ENCODE measurements around the gene CAPN10. TPM values are rescaled to one million over a fixed set of nuclear protein-coding genes. Genes with fewer than 3 reads are reported as not detected.

CAPN10 gene
- total RNA-seq, 1 experiment from 2014 or later, result 61.3 TPM

DNA sequence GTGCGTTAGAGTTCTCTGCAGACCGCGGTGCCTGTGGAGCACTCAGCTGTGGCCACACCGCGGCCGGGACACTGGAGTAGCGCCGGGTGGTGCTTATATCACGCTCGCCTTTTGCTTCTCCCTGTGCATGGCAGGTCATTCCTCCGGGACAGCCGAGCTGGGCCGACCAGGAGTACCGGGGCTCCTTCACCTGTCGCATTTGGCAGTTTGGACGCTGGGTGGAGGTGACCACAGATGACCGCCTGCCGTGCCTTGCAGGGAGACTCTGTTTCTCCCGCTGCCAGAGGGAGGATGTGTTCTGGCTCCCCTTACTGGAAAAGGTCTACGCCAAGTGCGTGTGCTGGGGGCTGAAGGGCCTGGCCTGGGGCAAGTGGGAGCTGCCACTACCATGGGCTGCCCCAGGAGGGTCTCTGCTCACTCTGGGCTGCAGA is 4.2 kb downstream of the CAPN10 start (continued):
- TF ChIP-seq, protein P1, sequence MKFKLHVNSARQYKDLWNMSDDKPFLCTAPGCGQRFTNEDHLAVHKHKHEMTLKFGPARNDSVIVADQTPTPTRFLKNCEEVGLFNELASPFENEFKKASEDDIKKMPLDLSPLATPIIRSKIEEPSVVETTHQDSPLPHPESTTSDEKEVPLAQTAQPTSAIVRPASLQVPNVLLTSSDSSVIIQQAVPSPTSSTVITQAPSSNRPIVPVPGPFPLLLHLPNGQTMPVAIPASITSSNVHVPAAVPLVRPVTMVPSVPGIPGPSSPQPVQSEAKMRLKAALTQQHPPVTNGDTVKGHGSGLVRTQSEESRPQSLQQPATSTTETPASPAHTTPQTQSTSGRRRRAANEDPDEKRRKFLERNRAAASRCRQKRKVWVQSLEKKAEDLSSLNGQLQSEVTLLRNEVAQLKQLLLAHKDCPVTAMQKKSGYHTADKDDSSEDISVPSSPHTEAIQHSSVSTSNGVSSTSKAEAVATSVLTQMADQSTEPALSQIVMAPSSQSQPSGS (CRISPR knock-in tag; IDR thresholded peaks at IDR 0.05; ENCODE audit: borderline replicate concordance, low read depth), result no peak
- no peak for TF ChIP-seq FOXP1 (CRISPR knock-in tag; IDR thresholded peaks at IDR 0.05; ENCODE audit: borderline replicate concordance)
- TF ChIP-seq NR2C2 (CRISPR knock-in tag; IDR thresholded peaks at IDR 0.05), result no peak
- TF ChIP-seq PRRX2 (CRISPR knock-in tag; IDR thresholded peaks at IDR 0.05), result no peak
- TF ChIP-seq, protein P2, sequence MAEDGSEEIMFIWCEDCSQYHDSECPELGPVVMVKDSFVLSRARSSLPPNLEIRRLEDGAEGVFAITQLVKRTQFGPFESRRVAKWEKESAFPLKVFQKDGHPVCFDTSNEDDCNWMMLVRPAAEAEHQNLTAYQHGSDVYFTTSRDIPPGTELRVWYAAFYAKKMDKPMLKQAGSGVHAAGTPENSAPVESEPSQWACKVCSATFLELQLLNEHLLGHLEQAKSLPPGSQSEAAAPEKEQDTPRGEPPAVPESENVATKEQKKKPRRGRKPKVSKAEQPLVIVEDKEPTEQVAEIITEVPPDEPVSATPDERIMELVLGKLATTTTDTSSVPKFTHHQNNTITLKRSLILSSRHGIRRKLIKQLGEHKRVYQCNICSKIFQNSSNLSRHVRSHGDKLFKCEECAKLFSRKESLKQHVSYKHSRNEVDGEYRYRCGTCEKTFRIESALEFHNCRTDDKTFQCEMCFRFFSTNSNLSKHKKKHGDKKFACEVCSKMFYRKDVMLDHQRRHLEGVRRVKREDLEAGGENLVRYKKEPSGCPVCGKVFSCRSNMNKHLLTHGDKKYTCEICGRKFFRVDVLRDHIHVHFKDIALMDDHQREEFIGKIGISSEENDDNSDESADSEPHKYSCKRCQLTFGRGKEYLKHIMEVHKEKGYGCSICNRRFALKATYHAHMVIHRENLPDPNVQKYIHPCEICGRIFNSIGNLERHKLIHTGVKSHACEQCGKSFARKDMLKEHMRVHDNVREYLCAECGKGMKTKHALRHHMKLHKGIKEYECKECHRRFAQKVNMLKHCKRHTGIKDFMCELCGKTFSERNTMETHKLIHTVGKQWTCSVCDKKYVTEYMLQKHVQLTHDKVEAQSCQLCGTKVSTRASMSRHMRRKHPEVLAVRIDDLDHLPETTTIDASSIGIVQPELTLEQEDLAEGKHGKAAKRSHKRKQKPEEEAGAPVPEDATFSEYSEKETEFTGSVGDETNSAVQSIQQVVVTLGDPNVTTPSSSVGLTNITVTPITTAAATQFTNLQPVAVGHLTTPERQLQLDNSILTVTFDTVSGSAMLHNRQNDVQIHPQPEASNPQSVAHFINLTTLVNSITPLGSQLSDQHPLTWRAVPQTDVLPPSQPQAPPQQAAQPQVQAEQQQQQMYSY (CRISPR knock-in tag; IDR thresholded peaks at IDR 0.05), result no peak
- TF ChIP-seq, protein P3, sequence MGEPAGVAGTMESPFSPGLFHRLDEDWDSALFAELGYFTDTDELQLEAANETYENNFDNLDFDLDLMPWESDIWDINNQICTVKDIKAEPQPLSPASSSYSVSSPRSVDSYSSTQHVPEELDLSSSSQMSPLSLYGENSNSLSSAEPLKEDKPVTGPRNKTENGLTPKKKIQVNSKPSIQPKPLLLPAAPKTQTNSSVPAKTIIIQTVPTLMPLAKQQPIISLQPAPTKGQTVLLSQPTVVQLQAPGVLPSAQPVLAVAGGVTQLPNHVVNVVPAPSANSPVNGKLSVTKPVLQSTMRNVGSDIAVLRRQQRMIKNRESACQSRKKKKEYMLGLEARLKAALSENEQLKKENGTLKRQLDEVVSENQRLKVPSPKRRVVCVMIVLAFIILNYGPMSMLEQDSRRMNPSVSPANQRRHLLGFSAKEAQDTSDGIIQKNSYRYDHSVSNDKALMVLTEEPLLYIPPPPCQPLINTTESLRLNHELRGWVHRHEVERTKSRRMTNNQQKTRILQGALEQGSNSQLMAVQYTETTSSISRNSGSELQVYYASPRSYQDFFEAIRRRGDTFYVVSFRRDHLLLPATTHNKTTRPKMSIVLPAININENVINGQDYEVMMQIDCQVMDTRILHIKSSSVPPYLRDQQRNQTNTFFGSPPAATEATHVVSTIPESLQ (CRISPR knock-in tag; IDR thresholded peaks at IDR 0.05), result no peak

DNA sequence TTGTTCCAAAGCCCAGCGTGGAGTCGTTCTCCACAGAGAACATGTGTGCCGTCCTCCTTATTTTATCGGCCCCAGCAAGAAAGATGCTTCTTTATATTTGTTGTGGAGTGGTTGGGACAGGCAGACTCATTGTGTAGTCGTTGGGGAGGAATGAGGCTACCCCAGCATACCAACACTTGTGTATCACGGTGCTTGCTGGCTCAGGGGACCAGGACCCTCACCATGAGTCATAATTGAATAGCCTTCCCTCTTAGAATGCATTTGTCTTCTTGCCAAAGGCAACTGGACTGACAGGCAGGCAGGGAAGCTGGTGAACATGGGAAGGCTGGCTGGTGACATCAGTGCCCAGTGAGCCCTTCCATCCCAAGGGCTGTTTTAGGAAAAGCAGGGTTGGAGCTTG is 4.7 kb downstream of the CAPN10 start:
- ChIA-PET POLR2A (no interaction called here), CTCF (no interaction called here)
- Mint-ChIP-seq H3K27ac (no peak overlapping the region), H3K4me1 (peaks cover 16% of the 10 kb centered on the region), H3K9me3 (no peaks in the 10 kb centered on the region), H3K36me3 (0 out of 2 replicates have a peak, but pooled peaks cover 2% of the 10 kb centered on the region), H3K27me3 (ENCODE audit: low read depth) (no peaks in the 10 kb centered on the region), H3K4me3 (no peak overlapping the region)
- no peak for ATAC-seq
- DNase-seq (ENCODE audit: low spot score), result no peak
- TF ChIP-seq ZNF423 (CRISPR knock-in tag; IDR thresholded peaks at IDR 0.05) (no peak), NR1H2 (CRISPR knock-in tag; IDR thresholded peaks at IDR 0.05) (no peak), ZNF671 (CRISPR knock-in tag; IDR thresholded peaks at IDR 0.05) (no peak), MXD4 (CRISPR knock-in tag; IDR thresholded peaks at IDR 0.05; ENCODE audit: borderline replicate concordance) (no peak), ETV6 (CRISPR knock-in tag; IDR thresholded peaks at IDR 0.05) (no peak), NFYB (CRISPR knock-in tag; conservative IDR thresholded peaks at IDR 0.05; ENCODE audit: low read depth) (no peak), GRHL2 (CRISPR knock-in tag; IDR thresholded peaks at IDR 0.05; ENCODE audit: insufficient replicate concordance, severe bottlenecking) (no peak), GTF2I (CRISPR knock-in tag; conservative IDR thresholded peaks at IDR 0.05) (no peak)
- TF ChIP-seq, protein P4, sequence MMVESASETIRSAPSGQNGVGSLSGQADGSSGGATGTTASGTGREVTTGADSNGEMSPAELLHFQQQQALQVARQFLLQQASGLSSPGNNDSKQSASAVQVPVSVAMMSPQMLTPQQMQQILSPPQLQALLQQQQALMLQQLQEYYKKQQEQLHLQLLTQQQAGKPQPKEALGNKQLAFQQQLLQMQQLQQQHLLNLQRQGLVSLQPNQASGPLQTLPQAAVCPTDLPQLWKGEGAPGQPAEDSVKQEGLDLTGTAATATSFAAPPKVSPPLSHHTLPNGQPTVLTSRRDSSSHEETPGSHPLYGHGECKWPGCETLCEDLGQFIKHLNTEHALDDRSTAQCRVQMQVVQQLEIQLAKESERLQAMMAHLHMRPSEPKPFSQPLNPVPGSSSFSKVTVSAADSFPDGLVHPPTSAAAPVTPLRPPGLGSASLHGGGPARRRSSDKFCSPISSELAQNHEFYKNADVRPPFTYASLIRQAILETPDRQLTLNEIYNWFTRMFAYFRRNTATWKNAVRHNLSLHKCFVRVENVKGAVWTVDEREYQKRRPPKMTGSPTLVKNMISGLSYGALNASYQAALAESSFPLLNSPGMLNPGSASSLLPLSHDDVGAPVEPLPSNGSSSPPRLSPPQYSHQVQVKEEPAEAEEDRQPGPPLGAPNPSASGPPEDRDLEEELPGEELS (CRISPR knock-in tag; IDR thresholded peaks at IDR 0.05), result no peak
- TF ChIP-seq, protein P5, sequence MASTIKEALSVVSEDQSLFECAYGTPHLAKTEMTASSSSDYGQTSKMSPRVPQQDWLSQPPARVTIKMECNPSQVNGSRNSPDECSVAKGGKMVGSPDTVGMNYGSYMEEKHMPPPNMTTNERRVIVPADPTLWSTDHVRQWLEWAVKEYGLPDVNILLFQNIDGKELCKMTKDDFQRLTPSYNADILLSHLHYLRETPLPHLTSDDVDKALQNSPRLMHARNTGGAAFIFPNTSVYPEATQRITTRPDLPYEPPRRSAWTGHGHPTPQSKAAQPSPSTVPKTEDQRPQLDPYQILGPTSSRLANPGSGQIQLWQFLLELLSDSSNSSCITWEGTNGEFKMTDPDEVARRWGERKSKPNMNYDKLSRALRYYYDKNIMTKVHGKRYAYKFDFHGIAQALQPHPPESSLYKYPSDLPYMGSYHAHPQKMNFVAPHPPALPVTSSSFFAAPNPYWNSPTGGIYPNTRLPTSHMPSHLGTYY (CRISPR knock-in tag; IDR thresholded peaks at IDR 0.05), result no peak
- TF ChIP-seq, protein P6, sequence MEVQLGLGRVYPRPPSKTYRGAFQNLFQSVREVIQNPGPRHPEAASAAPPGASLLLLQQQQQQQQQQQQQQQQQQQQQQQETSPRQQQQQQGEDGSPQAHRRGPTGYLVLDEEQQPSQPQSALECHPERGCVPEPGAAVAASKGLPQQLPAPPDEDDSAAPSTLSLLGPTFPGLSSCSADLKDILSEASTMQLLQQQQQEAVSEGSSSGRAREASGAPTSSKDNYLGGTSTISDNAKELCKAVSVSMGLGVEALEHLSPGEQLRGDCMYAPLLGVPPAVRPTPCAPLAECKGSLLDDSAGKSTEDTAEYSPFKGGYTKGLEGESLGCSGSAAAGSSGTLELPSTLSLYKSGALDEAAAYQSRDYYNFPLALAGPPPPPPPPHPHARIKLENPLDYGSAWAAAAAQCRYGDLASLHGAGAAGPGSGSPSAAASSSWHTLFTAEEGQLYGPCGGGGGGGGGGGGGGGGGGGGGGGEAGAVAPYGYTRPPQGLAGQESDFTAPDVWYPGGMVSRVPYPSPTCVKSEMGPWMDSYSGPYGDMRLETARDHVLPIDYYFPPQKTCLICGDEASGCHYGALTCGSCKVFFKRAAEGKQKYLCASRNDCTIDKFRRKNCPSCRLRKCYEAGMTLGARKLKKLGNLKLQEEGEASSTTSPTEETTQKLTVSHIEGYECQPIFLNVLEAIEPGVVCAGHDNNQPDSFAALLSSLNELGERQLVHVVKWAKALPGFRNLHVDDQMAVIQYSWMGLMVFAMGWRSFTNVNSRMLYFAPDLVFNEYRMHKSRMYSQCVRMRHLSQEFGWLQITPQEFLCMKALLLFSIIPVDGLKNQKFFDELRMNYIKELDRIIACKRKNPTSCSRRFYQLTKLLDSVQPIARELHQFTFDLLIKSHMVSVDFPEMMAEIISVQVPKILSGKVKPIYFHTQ (CRISPR knock-in tag; IDR thresholded peaks at IDR 0.05), result no peak
- TF ChIP-seq, protein P7, sequence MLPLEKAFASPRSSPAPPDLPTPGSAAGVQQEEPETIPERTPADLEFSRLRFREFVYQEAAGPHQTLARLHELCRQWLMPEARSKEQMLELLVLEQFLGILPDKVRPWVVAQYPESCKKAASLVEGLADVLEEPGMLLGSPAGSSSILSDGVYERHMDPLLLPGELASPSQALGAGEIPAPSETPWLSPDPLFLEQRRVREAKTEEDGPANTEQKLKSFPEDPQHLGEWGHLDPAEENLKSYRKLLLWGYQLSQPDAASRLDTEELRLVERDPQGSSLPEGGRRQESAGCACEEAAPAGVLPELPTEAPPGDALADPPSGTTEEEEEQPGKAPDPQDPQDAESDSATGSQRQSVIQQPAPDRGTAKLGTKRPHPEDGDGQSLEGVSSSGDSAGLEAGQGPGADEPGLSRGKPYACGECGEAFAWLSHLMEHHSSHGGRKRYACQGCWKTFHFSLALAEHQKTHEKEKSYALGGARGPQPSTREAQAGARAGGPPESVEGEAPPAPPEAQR (CRISPR knock-in tag; IDR thresholded peaks at IDR 0.05), result no peak
- TF ChIP-seq, protein P3 (CRISPR knock-in tag; IDR thresholded peaks at IDR 0.05), result no peak
